ENCODE data around the gene STARD13.

STARD13 gene

GRCh38 chr13:33224686-33225085 lies 60.9 kb downstream of the STARD13 start:
- DNase-seq (ENCODE audit: low spot score): no peak

- no peak for DNase-seq (ENCODE audit: low spot score)
Observed at GRCh38 chr13:33224191-33224590, 61.4 kb downstream of the STARD13 start.

- DNase-seq (ENCODE audit: low spot score): no peak
Observed at GRCh38 chr13:33219926-33220325, 65.6 kb downstream of the STARD13 start.

GRCh38 chr13:33218426-33218825 lies 67.1 kb downstream of the STARD13 start:
- no peak for DNase-seq (ENCODE audit: low spot score)

- DNase-seq (ENCODE audit: low spot score): no peak
Observed at GRCh38 chr13:33218020-33218419, 67.5 kb downstream of the STARD13 start.

- DNase-seq (ENCODE audit: low spot score): no peak
Observed at GRCh38 chr13:33217256-33217655, 68.3 kb downstream of the STARD13 start.

- no peak for DNase-seq (ENCODE audit: low spot score)
Observed at GRCh38 chr13:33213797-33214196, 71.8 kb downstream of the STARD13 start.

GRCh38 chr13:33213024-33213768 lies 72.4 kb downstream of the STARD13 start:
- DNase-seq (ENCODE audit: low spot score): no peak

- DNase-seq (ENCODE audit: low spot score): no peak
Observed at GRCh38 chr13:33212396-33212795, 73.2 kb downstream of the STARD13 start.

GRCh38 chr13:33210090-33210489 lies 75.5 kb downstream of the STARD13 start:
- DNase-seq (ENCODE audit: low spot score): no peak

- DNase-seq (ENCODE audit: low spot score): no peak
Observed at GRCh38 chr13:33208290-33209220, 77.0 kb downstream of the STARD13 start.

GRCh38 chr13:33207615-33207961 lies 78.0 kb downstream of the STARD13 start:
- DNase-seq (ENCODE audit: low spot score): peak; percentile 70

- DNase-seq (ENCODE audit: low spot score): no peak
Observed at GRCh38 chr13:33206945-33207614, 78.5 kb downstream of the STARD13 start.

- DNase-seq (ENCODE audit: low spot score): peak; percentile 31
Observed at GRCh38 chr13:33206425-33206824, 79.1 kb downstream of the STARD13 start.

- no peak for DNase-seq (ENCODE audit: low spot score)
Observed at GRCh38 chr13:33205804-33206221, 79.7 kb downstream of the STARD13 start.

- no peak for DNase-seq (ENCODE audit: low spot score)
Observed at GRCh38 chr13:33205224-33205623, 80.3 kb downstream of the STARD13 start.

GRCh38 chr13:33204130-33204927 lies 81.2 kb downstream of the STARD13 start:
- peak; percentile 81 for DNase-seq (ENCODE audit: low spot score)

GRCh38 chr13:33202644-33203169 lies 82.8 kb downstream of the STARD13 start:
- DNase-seq (ENCODE audit: low spot score): no peak

GRCh38 chr13:33201659-33202058 lies 83.9 kb downstream of the STARD13 start:
- DNase-seq (ENCODE audit: low spot score): no peak

GRCh38 chr13:33199289-33199850 lies 86.2 kb downstream of the STARD13 start:
- DNase-seq (ENCODE audit: low spot score): no peak

GRCh38 chr13:33197541-33197971 lies 88.0 kb downstream of the STARD13 start:
- no peak for DNase-seq (ENCODE audit: low spot score)

All from AG08395 (cell line).